ENCODE results near the gene NMRAL1. TPM values are rescaled to one million over a fixed set of nuclear protein-coding genes. Genes with fewer than 3 reads are reported as not detected.

NMRAL1 gene
- polyA plus RNA-seq, 3 donors = 39.2 to 57.0 (median 49.4) TPM

- H3K79me2 ChIP-seq (ENCODE audit: insufficient read depth, low read length) = peaks cover 45% of the 10 kb centered on the region
- H4K20me1 ChIP-seq (ENCODE audit: insufficient read depth, low read length) = no peaks in the 10 kb centered on the region
- H3K27me3 ChIP-seq (ENCODE audit: control insufficient read depth in 2 of 2, insufficient read depth in 2 of 2, low read length in 2 of 2) = no peaks in the 10 kb centered on the region
- DNase-seq = no peak
- peak overlapping the region; percentile 43 to 65 for H3K27ac ChIP-seq (ENCODE audit: low read depth in 1 of 2, low read length in 2 of 2)
- Mint-ChIP-seq H3K27me3 (ENCODE audit: low read depth in 3 of 3) (no peaks in the 10 kb centered on the region), H3K36me3 (peaks cover 36 to 38% of the 10 kb centered on the region in 2 donors), H3K27ac (peak overlapping the region; percentile 45 to 94 (median 77)), H3K4me1 (peaks cover 70% of the 10 kb centered on the region), H3K9me3 (peaks cover 0 to 1% (median 0%) of the 10 kb centered on the region in 7 donors), H3K4me3 (peak overlapping the region in 1 of 2 donors; percentile 46)
- H3K4me1 ChIP-seq (ENCODE audit: control insufficient read depth in 1 of 2, insufficient read depth in 2 of 2, low read length in 2 of 2) = peaks cover 74 to 77% of the 10 kb centered on the region in 2 donors
- H3K36me3 ChIP-seq (replicated peaks in 1 of 2; ENCODE audit: control insufficient read depth in 1 of 2, insufficient read depth in 2 of 2, low read length in 2 of 2) = peaks cover 32 to 37% of the 10 kb centered on the region in 2 donors
- intact Hi-C loops (cut with micrococcal nuclease) = loop anchor here in 1 of 2 donors (10.0 kb wide), 1 partner anchor 102 kb away; the partner anchor contains the start of gene UBALD1
- WGBS (ENCODE audit: insufficient coverage) = 67% methylated on average over 14 of the region's 19 CpGs
- TF ChIP-seq, protein P1, sequence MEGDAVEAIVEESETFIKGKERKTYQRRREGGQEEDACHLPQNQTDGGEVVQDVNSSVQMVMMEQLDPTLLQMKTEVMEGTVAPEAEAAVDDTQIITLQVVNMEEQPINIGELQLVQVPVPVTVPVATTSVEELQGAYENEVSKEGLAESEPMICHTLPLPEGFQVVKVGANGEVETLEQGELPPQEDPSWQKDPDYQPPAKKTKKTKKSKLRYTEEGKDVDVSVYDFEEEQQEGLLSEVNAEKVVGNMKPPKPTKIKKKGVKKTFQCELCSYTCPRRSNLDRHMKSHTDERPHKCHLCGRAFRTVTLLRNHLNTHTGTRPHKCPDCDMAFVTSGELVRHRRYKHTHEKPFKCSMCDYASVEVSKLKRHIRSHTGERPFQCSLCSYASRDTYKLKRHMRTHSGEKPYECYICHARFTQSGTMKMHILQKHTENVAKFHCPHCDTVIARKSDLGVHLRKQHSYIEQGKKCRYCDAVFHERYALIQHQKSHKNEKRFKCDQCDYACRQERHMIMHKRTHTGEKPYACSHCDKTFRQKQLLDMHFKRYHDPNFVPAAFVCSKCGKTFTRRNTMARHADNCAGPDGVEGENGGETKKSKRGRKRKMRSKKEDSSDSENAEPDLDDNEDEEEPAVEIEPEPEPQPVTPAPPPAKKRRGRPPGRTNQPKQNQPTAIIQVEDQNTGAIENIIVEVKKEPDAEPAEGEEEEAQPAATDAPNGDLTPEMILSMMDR (IDR thresholded peaks at IDR 0.05) = no peak
- no peak overlapping the region for H3K4me2 ChIP-seq (replicated peaks; ENCODE audit: extremely low read depth, low read length, poor library complexity, severe bottlenecking)
- no peak overlapping the region for H3K4me3 ChIP-seq (replicated peaks in 1 of 3; ENCODE audit: low read depth in 2 of 3, low read length in 3 of 3)
- H3K9me3 ChIP-seq (replicated peaks in 1 of 2; ENCODE audit: control insufficient read depth in 1 of 2, insufficient read depth in 1 of 2, low read length in 2 of 2) = no peaks in the 10 kb centered on the region
- H2AFZ ChIP-seq (ENCODE audit: insufficient read depth, low read depth, low read length, poor library complexity, severe bottlenecking) = no peak overlapping the region
- no peak overlapping the region for H3K9ac ChIP-seq (ENCODE audit: insufficient read depth, low read length, poor library complexity, severe bottlenecking)
These were observed 38.8 kb upstream of the NMRAL1 start for GRCh38 chr16:4513086-4513860.

GRCh38 chr16:4512473-4512872 is 38.0 kb upstream of the NMRAL1 start:
- Histone ChIP-seq H3K79me2 (ENCODE audit: insufficient read depth, low read length) (peaks cover 37% of the 10 kb centered on the region), H3K36me3 (replicated peaks in 1 of 2; ENCODE audit: control insufficient read depth in 1 of 2, insufficient read depth in 2 of 2, low read length in 2 of 2) (peaks cover 40 to 45% of the 10 kb centered on the region in 2 donors), H3K9ac (ENCODE audit: insufficient read depth, low read length, poor library complexity, severe bottlenecking) (no peak overlapping the region), H3K9me3 (replicated peaks in 1 of 2; ENCODE audit: control insufficient read depth in 1 of 2, insufficient read depth in 1 of 2, low read length in 2 of 2) (no peaks in the 10 kb centered on the region), H3K4me3 (replicated peaks in 1 of 3; ENCODE audit: low read depth in 2 of 3, low read length in 3 of 3) (no peak overlapping the region), H3K4me1 (ENCODE audit: control insufficient read depth in 1 of 2, insufficient read depth in 2 of 2, low read length in 2 of 2) (peaks cover 67 to 69% of the 10 kb centered on the region in 2 donors), H3K27me3 (ENCODE audit: control insufficient read depth in 2 of 2, insufficient read depth in 2 of 2, low read length in 2 of 2) (no peaks in the 10 kb centered on the region), H4K20me1 (ENCODE audit: insufficient read depth, low read length) (no peaks in the 10 kb centered on the region), H3K4me2 (replicated peaks; ENCODE audit: extremely low read depth, low read length, poor library complexity, severe bottlenecking) (no peak overlapping the region), H2AFZ (ENCODE audit: insufficient read depth, low read depth, low read length, poor library complexity, severe bottlenecking) (no peak overlapping the region), H3K27ac (ENCODE audit: low read depth in 1 of 2, low read length in 2 of 2) (peak overlapping the region in 1 of 2 donors; percentile 43)
- Mint-ChIP-seq H3K36me3 (peaks cover 44 to 46% of the 10 kb centered on the region in 2 donors), H3K4me3 (no peak overlapping the region), H3K4me1 (peaks cover 66% of the 10 kb centered on the region), H3K27me3 (ENCODE audit: low read depth in 3 of 3) (no peaks in the 10 kb centered on the region), H3K9me3 (peaks cover 0 to 2% (median 0%) of the 10 kb centered on the region in 7 donors), H3K27ac (peak overlapping the region in 2 of 7 donors; percentile 25 to 59)
- 98% methylated on average over 8 of the region's 10 CpGs for WGBS (ENCODE audit: insufficient coverage)
- intact Hi-C loops (cut with micrococcal nuclease) = loop anchor here in 1 of 2 donors (10.0 kb wide), 1 partner anchor 102 kb away; the partner anchor contains the start of gene UBALD1
- DNase-seq = no peak
- TF ChIP-seq, protein P1 (IDR thresholded peaks at IDR 0.05) = no peak

Data from CD14-positive monocyte (primary cell).